Measurements from ENCODE around the gene LRRC49. TPM values are rescaled to one million over a fixed set of nuclear protein-coding genes. Genes with fewer than 3 reads are reported as not detected.
"Not testable (repeated sequence)": the region's sequence is repeated elsewhere in the genome, so short reads cannot be mapped to it uniquely, and the experiment has no call there.

LRRC49 gene
- total RNA-seq, 1 donor from 2014 or later: 86.6 TPM

- intact Hi-C loops (cut with micrococcal nuclease): loop anchor here (10.0 kb wide), 1 partner anchor 93 kb away; no protein-coding TSS in a partner anchor
- Histone ChIP-seq H3K4me3 (peak overlapping the region; percentile 62), H3K9me3 (replicated peaks) (no peaks in the 10 kb centered on the region), H3K27me3 (ENCODE audit: low read depth) (no peaks in the 10 kb centered on the region), H3K4me1 (peaks cover 8% of the 10 kb centered on the region), H3K27ac (replicated peaks) (peak overlapping the region; percentile 60), H3K36me3 (peaks cover 18% of the 10 kb centered on the region)
- no peak for DNase-seq
- TF ChIP-seq CTCF (IDR thresholded peaks at IDR 0.05; ENCODE audit: borderline replicate concordance): peak; percentile 78
These were observed 119.0 kb downstream of the LRRC49 start for GRCh38 chr15:71011503-71012155.

DNA sequence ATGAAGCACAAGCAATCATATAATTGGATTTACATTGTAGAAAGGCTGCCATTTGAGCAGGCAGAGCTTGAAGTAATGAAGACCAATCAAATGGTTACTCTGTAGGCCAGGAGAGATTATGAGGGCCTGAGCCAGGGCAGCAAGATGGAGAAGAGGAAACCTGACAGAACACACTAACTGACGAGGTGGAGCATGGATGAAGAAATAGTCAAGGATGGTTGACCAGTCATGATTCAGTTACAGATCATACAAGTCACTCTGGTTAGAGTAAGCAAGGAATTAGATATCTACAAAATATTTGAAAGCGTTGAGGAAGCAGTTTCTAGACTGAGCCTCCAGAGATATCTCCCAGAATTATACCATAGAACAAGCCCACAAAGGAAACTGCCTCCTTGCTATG, 120.8 kb downstream of the LRRC49 start:
- no peak for DNase-seq
- Histone ChIP-seq H3K4me1 (peaks cover 8% of the 10 kb centered on the region), H3K36me3 (peaks cover 29% of the 10 kb centered on the region), H3K27me3 (ENCODE audit: low read depth) (no peaks in the 10 kb centered on the region), H3K27ac (replicated peaks) (no peak overlapping the region), H3K4me3 (no peak overlapping the region), H3K9me3 (replicated peaks) (no peaks in the 10 kb centered on the region)
- intact Hi-C loops (cut with micrococcal nuclease): loop anchor here (10.0 kb wide), 1 partner anchor 91 kb away; no protein-coding TSS in a partner anchor
- no peak for TF ChIP-seq CTCF (IDR thresholded peaks at IDR 0.05; ENCODE audit: borderline replicate concordance)

DNA sequence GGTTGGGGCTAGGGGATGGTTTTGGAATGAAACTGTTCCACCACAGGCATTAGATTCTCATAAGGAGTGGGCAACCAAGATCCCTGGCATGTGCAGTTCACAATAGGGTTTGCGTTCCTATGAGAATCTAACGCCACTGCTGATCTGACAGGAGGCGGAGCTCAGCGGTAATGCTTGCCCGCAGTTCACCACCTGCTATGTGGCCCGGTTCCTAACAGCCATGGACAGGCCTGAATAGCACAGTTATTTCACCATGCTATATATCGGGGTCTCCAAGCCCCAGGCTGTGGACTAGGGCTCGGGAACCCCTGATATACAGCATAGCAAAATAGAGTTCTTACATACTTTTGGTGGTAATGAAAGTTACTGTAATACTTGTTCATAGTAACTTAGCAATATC, 122.7 kb downstream of the LRRC49 start:
- Histone ChIP-seq H3K9me3 (replicated peaks) (peaks cover 6% of the 10 kb centered on the region), H3K36me3 (peaks cover 45% of the 10 kb centered on the region), H3K27ac (replicated peaks) (no peak overlapping the region), H3K4me1 (peaks cover 8% of the 10 kb centered on the region), H3K4me3 (peak overlapping the region; percentile 25), H3K27me3 (ENCODE audit: low read depth) (no peaks in the 10 kb centered on the region)
- no peak for TF ChIP-seq CTCF (IDR thresholded peaks at IDR 0.05; ENCODE audit: borderline replicate concordance)
- DNase-seq: no peak
- intact Hi-C loops (cut with micrococcal nuclease): loop anchor here (10.0 kb wide), 1 partner anchor 89 kb away; no protein-coding TSS in a partner anchor

DNA sequence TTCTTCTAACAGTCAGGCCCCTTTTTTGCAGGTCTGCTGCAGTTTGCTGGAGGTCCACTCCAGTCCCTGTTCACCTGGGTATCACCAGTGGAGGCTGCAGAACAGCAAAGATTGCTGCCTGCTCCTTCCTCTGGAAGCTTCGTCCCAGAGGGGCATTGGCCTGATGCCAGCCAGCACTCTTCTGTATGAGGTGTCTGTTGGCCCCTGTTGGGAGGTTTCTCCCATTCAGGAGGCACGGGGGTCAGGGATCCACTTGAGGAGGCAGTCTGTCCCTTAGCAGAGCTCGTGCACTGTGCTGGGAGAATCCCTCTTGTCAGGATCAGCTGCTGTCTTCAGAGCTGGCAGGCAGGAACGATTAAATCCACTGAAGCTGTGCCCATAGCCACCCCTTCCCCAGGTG, 138.6 kb downstream of the LRRC49 start:
- H3K4me1 ChIP-seq; DNase-seq; H3K27me3 ChIP-seq (ENCODE audit: low read depth); H3K27ac ChIP-seq (replicated peaks); intact Hi-C loops (cut with micrococcal nuclease); H3K4me3 ChIP-seq: not testable (repeated sequence)
- H3K36me3 ChIP-seq: peaks cover 17% of the 10 kb centered on the region
- peaks cover 39% of the 10 kb centered on the region for H3K9me3 ChIP-seq (replicated peaks)

GRCh38 chr15:71035478-71035877, 142.9 kb downstream of the LRRC49 start:
- H3K4me1 ChIP-seq; H3K27me3 ChIP-seq (ENCODE audit: low read depth); H3K27ac ChIP-seq (replicated peaks); H3K4me3 ChIP-seq; intact Hi-C loops (cut with micrococcal nuclease); DNase-seq: not testable (repeated sequence)
- Histone ChIP-seq H3K9me3 (replicated peaks) (peaks cover 17% of the 10 kb centered on the region), H3K36me3 (peaks cover 31% of the 10 kb centered on the region)

DNA sequence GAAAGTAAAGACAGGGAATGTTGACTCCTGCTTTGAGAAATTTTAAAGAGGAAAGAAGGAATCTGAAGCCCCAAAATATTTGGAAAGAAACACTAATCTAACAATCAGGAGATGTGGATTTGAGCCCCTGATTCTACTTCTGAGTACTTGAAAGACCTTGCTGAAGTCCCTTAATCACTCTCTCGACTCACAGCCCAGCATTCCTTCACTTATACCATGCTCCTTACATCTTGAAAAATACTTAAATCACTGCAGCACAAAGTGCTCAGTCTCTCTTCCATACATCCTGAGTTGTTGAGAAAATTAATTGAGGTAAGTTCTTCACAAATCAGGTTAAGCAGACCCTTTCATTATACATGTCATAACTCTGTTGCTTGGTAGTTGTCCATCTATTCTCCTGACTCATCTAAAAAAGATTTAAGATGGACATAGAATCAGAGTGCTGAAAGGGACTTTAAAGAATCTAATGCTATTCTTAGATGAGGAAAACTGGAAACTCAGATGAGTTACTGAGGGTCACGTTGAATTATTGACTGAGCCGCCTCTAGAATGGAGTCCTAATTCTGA, 149.8 kb downstream of the LRRC49 start:
- DNase-seq: no peak
- TF ChIP-seq CTCF (IDR thresholded peaks at IDR 0.05; ENCODE audit: borderline replicate concordance): no peak
- Histone ChIP-seq H3K36me3 (peaks cover 13% of the 10 kb centered on the region), H3K27me3 (ENCODE audit: low read depth) (no peaks in the 10 kb centered on the region), H3K4me1 (peaks cover 7% of the 10 kb centered on the region), H3K9me3 (replicated peaks) (no peaks in the 10 kb centered on the region), H3K4me3 (no peak overlapping the region), H3K27ac (replicated peaks) (no peak overlapping the region)
- intact Hi-C loops (cut with micrococcal nuclease): no loop called here

Data from left ventricle myocardium inferior (tissue), 1 donor.